Gastrocnemius medialis (tissue), 4 donors: ENCODE data around the gene AUTS2. TPM values are rescaled to one million over a fixed set of nuclear protein-coding genes. Genes with fewer than 3 reads are reported as not detected.

Experiments used
- ATAC-seq, 2 donors: fragments of 150-250 bp; one replicate each; pipeline ENCODE4 v1.9.1; 2016
- DNase-seq, 2 donors: peaks; one replicate each; pipeline ENCODE4 v3.0.0-alpha.2; 2019
- H3K27ac ChIP-seq, 4 donors: fragments of 200-600 bp; sonication (generic); 1 replicate in 1 of 4; 2 replicates in 3 of 4; pipeline ENCODE4 v1.5.1; 2016 to 2018; ENCODE audit warnings: mild to moderate bottlenecking in 2 of 4, moderate library complexity in 1 of 4
- H3K27me3 ChIP-seq, 3 donors: fragments of 200-600 bp; sonication (generic) in 2 of 3; 1 replicate in 1 of 3; 2 replicates in 2 of 3; pipeline versions ENCODE4 v1.5.1 to v1.6.0; 2016 to 2019; ENCODE audit warnings: mild to moderate bottlenecking in 1 of 3, moderate library complexity in 1 of 3
- H3K36me3 ChIP-seq, 2 donors: fragments of 200-600 bp; sonication (generic) in 1 of 2; one replicate each; pipeline ENCODE4 v1.5.1; 2017 to 2018
- H3K4me1 ChIP-seq, 2 donors: fragments of 200-600 bp; sonication (generic) in 1 of 2; one replicate each; pipeline ENCODE4 v1.5.1; 2016 to 2017; ENCODE audit warnings: mild to moderate bottlenecking in 2 of 2
- H3K4me3 ChIP-seq, 4 donors: fragments of 200-600 bp; sonication (generic) in 3 of 4; 1 replicate in 1 of 4; 2 replicates in 3 of 4; pipeline ENCODE4 v1.5.1; 2016 to 2019; ENCODE audit warnings: mild to moderate bottlenecking in 2 of 4
- H3K9me3 ChIP-seq, 3 donors: fragments of 200-600 bp; sonication (generic) in 2 of 3; 1 replicate in 1 of 3; 2 replicates in 2 of 3; pipeline ENCODE4 v1.5.1; 2016 to 2019
- CTCF ChIP-seq, 5 experiments: fragments of 450-650 bp in 3 of 5; fragments of 200-600 bp in 2 of 5; sonication (generic) in 2 of 5; IDR thresholded peaks in 4 of 5; conservative IDR thresholded peaks in 1 of 5; 1 replicate in 4 of 5; 2 replicates in 1 of 5; pipeline ENCODE4 v1.5.1; 2016 to 2019; ENCODE audit warnings: antibody characterized with exemption in 5 of 5, mild to moderate bottlenecking in 3 of 5, moderate library complexity in 3 of 5
- POLR2A ChIP-seq, 2 donors: fragments of 450-650 bp; IDR thresholded peaks; one replicate each; pipeline ENCODE4 v1.6.1; 2017; ENCODE audit warnings: antibody characterized with exemption in 2 of 2, mild to moderate bottlenecking in 2 of 2, moderate library complexity in 2 of 2
- in situ Hi-C, 4 donors: fragments of 200-750 bp; cut with MboI; loops; one replicate each; pipeline versions ENCODE4 v1.15.0 to v1.8.0; 2017; ENCODE audit warnings: low sequenced_read_pairs in 4 of 4
- intact Hi-C: fragments of 100-400 bp; cut with DNase I; formaldehyde crosslinking; loops from one replicate; pipeline ENCODE4 v1.15.1; 2023; ENCODE audit warnings: low total_unique reads
- total RNA-seq, 4 donors: library from RNA; depleted of rRNA; stranded (reverse); fragments of >200 nt; gene quantifications; one replicate each; pipeline versions ENCODE4 v1.1.0 to v1.2.3, GENCODE V29; 2016

The AUTS2 gene
- total RNA-seq, 4 donors from 2014 or later: 2.5 to 16.2 (median 8.5) TPM

GRCh38 chr7:70599446-70600190 is 1001.3 kb downstream of the AUTS2 start:
- intact Hi-C loops (no loop called here), in situ Hi-C loops (no loop called here)

GRCh38 chr7:70600993-70601392 is 1002.7 kb downstream of the AUTS2 start:
- ATAC-seq (no peak), DNase-seq (no peak)
- H3K4me1 ChIP-seq: no peaks in the 10 kb centered on the region

More at GRCh38 chr7:70599446-70600190, 1001.3 kb downstream of the AUTS2 start:
- Histone ChIP-seq H3K4me1 (no peaks in the 10 kb centered on the region), H3K4me3 (no peak overlapping the region), H3K36me3 (no peaks in the 10 kb centered on the region), H3K9me3 (no peaks in the 10 kb centered on the region), H3K27me3 (peaks cover 3 to 15% (median 9%) of the 10 kb centered on the region in 3 donors), H3K27ac (no peak overlapping the region)
- DNase-seq (no peak), ATAC-seq (no peak)
- no peak for TF ChIP-seq POLR2A (IDR thresholded peaks at IDR 0.05)
- no peak for TF ChIP-seq CTCF (IDR thresholded peaks at IDR 0.05 in 4 of 5, conservative IDR thresholded peaks at IDR 0.05 in 1 of 5)

GRCh38 chr7:70602117-70602516 is 1003.8 kb downstream of the AUTS2 start:
- Histone ChIP-seq H3K27me3 (peaks cover 0 to 9% (median 0%) of the 10 kb centered on the region in 3 donors), H3K9me3 (no peaks in the 10 kb centered on the region), H3K4me3 (no peak overlapping the region), H3K4me1 (no peaks in the 10 kb centered on the region), H3K27ac (no peak overlapping the region), H3K36me3 (no peaks in the 10 kb centered on the region)
- intact Hi-C loops (no loop called here), in situ Hi-C loops (no loop called here)
- DNase-seq (no peak), ATAC-seq (no peak)
- no peak for TF ChIP-seq POLR2A (IDR thresholded peaks at IDR 0.05)
- TF ChIP-seq CTCF (IDR thresholded peaks at IDR 0.05 in 4 of 5, conservative IDR thresholded peaks at IDR 0.05 in 1 of 5): no peak

More at GRCh38 chr7:70600993-70601392, 1002.7 kb downstream of the AUTS2 start:
- TF ChIP-seq CTCF (IDR thresholded peaks at IDR 0.05 in 4 of 5, conservative IDR thresholded peaks at IDR 0.05 in 1 of 5) (no peak), POLR2A (IDR thresholded peaks at IDR 0.05) (no peak)
- no peak overlapping the region for H3K27ac ChIP-seq
- peaks cover 3 to 15% (median 9%) of the 10 kb centered on the region in 3 donors for H3K27me3 ChIP-seq
- H3K9me3 ChIP-seq: no peaks in the 10 kb centered on the region
- intact Hi-C loops: no loop called here
- no peak overlapping the region for H3K4me3 ChIP-seq
- H3K36me3 ChIP-seq: no peaks in the 10 kb centered on the region
- in situ Hi-C loops: no loop called here

- no peaks in the 10 kb centered on the region for H3K9me3 ChIP-seq
- H3K27ac ChIP-seq: no peak overlapping the region
- intact Hi-C loops: no loop called here
- no peak for ATAC-seq
- H3K27me3 ChIP-seq: no peaks in the 10 kb centered on the region
- in situ Hi-C loops: no loop called here
- no peak overlapping the region for H3K4me3 ChIP-seq
- no peaks in the 10 kb centered on the region for H3K4me1 ChIP-seq
- TF ChIP-seq CTCF (IDR thresholded peaks at IDR 0.05 in 4 of 5, conservative IDR thresholded peaks at IDR 0.05 in 1 of 5) (no peak), POLR2A (IDR thresholded peaks at IDR 0.05) (no peak)
- no peak for DNase-seq
- no peaks in the 10 kb centered on the region for H3K36me3 ChIP-seq
Measured at GRCh38 chr7:70607281-70607680, 1009.0 kb downstream of the AUTS2 start.
